H1 (cell line): ENCODE data around the gene PDLIM3.

Experiments used
- EZH2 ChIP-seq: fragments of 200-600 bp; sonication (generic); IDR thresholded peaks from 2 replicates; pipeline ENCODE4 v1.7.1; 2012; ENCODE audit warnings: low read depth, mild to moderate bottlenecking, moderate library complexity, low read length, inconsistent platforms; ENCODE audit not compliant: severe bottlenecking
- POLR2A ChIP-seq, 2 experiments: IDR thresholded peaks; 1 replicate in 1 of 2; 2 replicates in 1 of 2; pipeline ENCODE4 v1.6.1; 2011; ENCODE audit warnings: low read depth in 2 of 2, low read length in 2 of 2, mild to moderate bottlenecking in 2 of 2; ENCODE audit errors: control extremely low read depth in 1 of 2
- RAD21 ChIP-seq, 2 experiments: IDR thresholded peaks in 1 of 2; conservative IDR thresholded peaks in 1 of 2; 2 replicates each; pipeline ENCODE4 v1.6.1; 2011; ENCODE audit warnings: low read depth in 2 of 2, low read length in 2 of 2, improper control_type of control experiment in 1 of 2, inconsistent platforms in 1 of 2, mild to moderate bottlenecking in 1 of 2, moderate library complexity in 1 of 2
- SRF ChIP-seq: IDR thresholded peaks from 2 replicates; pipeline ENCODE4 v1.6.1; 2011; ENCODE audit warnings: mild to moderate bottlenecking, low read depth, low read length, moderate library complexity

- no peak for TF ChIP-seq SRF
- no peak for TF ChIP-seq POLR2A (IDR thresholded peaks at IDR 0.05; ENCODE audit: control extremely low read depth in 1 of 2, low read depth in 2 of 2, low read length in 2 of 2)
- no peak for TF ChIP-seq RAD21 (IDR thresholded peaks at IDR 0.05 in 1 of 2, conservative IDR thresholded peaks at IDR 0.05 in 1 of 2; ENCODE audit: low read depth in 2 of 2, low read length in 2 of 2)
- no peak for TF ChIP-seq EZH2
Measured at GRCh38 chr4:185468999-185469398, 66.3 kb downstream of the PDLIM3 start.
